ENCODE measurements around the gene GALT. TPM values are rescaled to one million over a fixed set of nuclear protein-coding genes. Genes with fewer than 3 reads are reported as not detected.

The GALT gene
- total and polyA plus RNA-seq, 2 experiments from 2014 or later = 31.5 to 35.1 TPM

GRCh38 chr9:34686231-34686630 is 39.8 kb downstream of the GALT start:
- Mint-ChIP-seq H3K27me3 (ENCODE audit: insufficient read depth, low read depth, poor library complexity) (peaks cover 6% of the 10 kb centered on the region), H3K27ac (no peak overlapping the region), H3K9me3 (no peaks in the 10 kb centered on the region), H3K4me1 (peaks cover 14% of the 10 kb centered on the region), H3K36me3 (ENCODE audit: low read depth) (no peaks in the 10 kb centered on the region), H3K4me3 (no peak overlapping the region)
- ATAC-seq = no peak
- no peaks in the 10 kb centered on the region for H4K20me1 ChIP-seq (replicated peaks; ENCODE audit: insufficient read depth)
- no peak for TF ChIP-seq CTCF (conservative IDR thresholded peaks at IDR 0.05; ENCODE audit: low read depth in 2 of 2)
- DNase-seq (ENCODE audit: low spot score) = no peak
- no peaks in the 10 kb centered on the region for H3K27me3 ChIP-seq (ENCODE audit: insufficient read depth)
- H3K4me2 ChIP-seq = no peak overlapping the region
- no peaks in the 10 kb centered on the region for H3F3A ChIP-seq (replicated peaks; ENCODE audit: low read depth)
- H3K27ac ChIP-seq (ENCODE audit: low read depth) = no peak overlapping the region
- H3K4me1 ChIP-seq (ENCODE audit: insufficient read depth) = peaks cover 10% of the 10 kb centered on the region
- no peaks in the 10 kb centered on the region for H3K36me3 ChIP-seq (ENCODE audit: insufficient read depth)
- H3K4me3 ChIP-seq = no peak overlapping the region
- H3K9me2 ChIP-seq (ENCODE audit: insufficient read depth) = no peaks in the 10 kb centered on the region
- H2AFZ ChIP-seq = no peak overlapping the region
- H3K79me2 ChIP-seq (replicated peaks; ENCODE audit: insufficient read depth) = no peaks in the 10 kb centered on the region

- H3K4me3 Mint-ChIP-seq = no peak overlapping the region
- Histone ChIP-seq H3F3A (replicated peaks; ENCODE audit: low read depth) (no peaks in the 10 kb centered on the region), H3K4me1 (ENCODE audit: insufficient read depth) (peaks cover 10% of the 10 kb centered on the region), H3K4me3 (no peak overlapping the region), H2AFZ (no peak overlapping the region), H3K9me2 (ENCODE audit: insufficient read depth) (no peaks in the 10 kb centered on the region), H3K4me2 (peak overlapping the region; percentile 45; the same call in 1 of the 2 replicates), H3K79me2 (replicated peaks; ENCODE audit: insufficient read depth) (no peaks in the 10 kb centered on the region), H3K27me3 (ENCODE audit: insufficient read depth) (no peaks in the 10 kb centered on the region), H3K36me3 (ENCODE audit: insufficient read depth) (no peaks in the 10 kb centered on the region), H3K27ac (ENCODE audit: low read depth) (no peak overlapping the region), H4K20me1 (replicated peaks; ENCODE audit: insufficient read depth) (no peaks in the 10 kb centered on the region)
- H3K27ac Mint-ChIP-seq = no peak overlapping the region
- peaks cover 6% of the 10 kb centered on the region for H3K27me3 Mint-ChIP-seq (ENCODE audit: insufficient read depth, low read depth, poor library complexity)
- no peaks in the 10 kb centered on the region for H3K9me3 Mint-ChIP-seq
- H3K4me1 Mint-ChIP-seq = peaks cover 14% of the 10 kb centered on the region
- no peaks in the 10 kb centered on the region for H3K36me3 Mint-ChIP-seq (ENCODE audit: low read depth)
- DNase-seq (ENCODE audit: low spot score) (no peak), ATAC-seq (no peak)
- no peak for TF ChIP-seq CTCF (conservative IDR thresholded peaks at IDR 0.05; ENCODE audit: low read depth in 2 of 2)
- TF ChIP-seq ETS1 (IDR thresholded peaks at IDR 0.05) = no peak
- no peak for TF ChIP-seq REST (IDR thresholded peaks at IDR 0.05; ENCODE audit: unreplicated experiment)
Observed at GRCh38 chr9:34686732-34687131, 40.3 kb downstream of the GALT start.
